Adrenal gland (tissue), 5 donors: ENCODE results near the gene PRTFDC1.

Experiments
- POLR2A ChIP-seq, 2 donors: fragments of 450-650 bp; IDR thresholded peaks; one replicate each; pipeline ENCODE4 v1.6.1; 2017; ENCODE audit warnings: antibody characterized with exemption in 2 of 2, mild to moderate bottlenecking in 2 of 2, moderate library complexity in 1 of 2
- TF ChIP-seq, protein P1 (sequence below), 6 experiments: fragments of 450-650 bp in 4 of 6; fragments of 200-600 bp in 2 of 6; sonication (generic) in 1 of 6; IDR thresholded peaks; 1 replicate in 5 of 6; 2 replicates in 1 of 6; pipeline versions ENCODE4 v1.5.1 to v1.8.0; 2016 to 2021; ENCODE audit warnings: antibody characterized with exemption in 6 of 6, mild to moderate bottlenecking in 2 of 6, moderate library complexity in 1 of 6
- donor health status: DM: no; HTN: no; CAD: no.

DNA sequence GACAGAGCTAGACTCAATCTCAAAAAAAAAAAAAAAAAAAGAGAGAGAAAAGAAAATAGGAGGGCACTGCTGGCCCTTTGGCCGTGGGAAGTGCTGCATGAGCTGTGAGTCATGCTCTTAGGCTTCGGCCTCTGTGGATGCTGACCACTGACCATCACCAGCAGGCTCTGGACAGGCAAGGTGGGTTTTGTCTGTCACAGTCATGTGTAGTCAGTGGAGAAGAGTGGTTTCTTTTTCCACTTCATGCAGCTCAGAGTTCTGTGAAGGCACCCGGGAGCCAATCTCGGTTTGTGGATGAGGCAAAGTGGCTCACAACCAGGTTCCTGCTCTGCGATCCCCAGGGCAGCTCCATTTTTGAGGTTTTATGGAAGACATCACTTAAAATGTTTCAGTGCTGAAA lies 58.1 kb downstream of the PRTFDC1 start:
- TF ChIP-seq POLR2A (IDR thresholded peaks at IDR 0.05): no peak
- TF ChIP-seq, protein P1, sequence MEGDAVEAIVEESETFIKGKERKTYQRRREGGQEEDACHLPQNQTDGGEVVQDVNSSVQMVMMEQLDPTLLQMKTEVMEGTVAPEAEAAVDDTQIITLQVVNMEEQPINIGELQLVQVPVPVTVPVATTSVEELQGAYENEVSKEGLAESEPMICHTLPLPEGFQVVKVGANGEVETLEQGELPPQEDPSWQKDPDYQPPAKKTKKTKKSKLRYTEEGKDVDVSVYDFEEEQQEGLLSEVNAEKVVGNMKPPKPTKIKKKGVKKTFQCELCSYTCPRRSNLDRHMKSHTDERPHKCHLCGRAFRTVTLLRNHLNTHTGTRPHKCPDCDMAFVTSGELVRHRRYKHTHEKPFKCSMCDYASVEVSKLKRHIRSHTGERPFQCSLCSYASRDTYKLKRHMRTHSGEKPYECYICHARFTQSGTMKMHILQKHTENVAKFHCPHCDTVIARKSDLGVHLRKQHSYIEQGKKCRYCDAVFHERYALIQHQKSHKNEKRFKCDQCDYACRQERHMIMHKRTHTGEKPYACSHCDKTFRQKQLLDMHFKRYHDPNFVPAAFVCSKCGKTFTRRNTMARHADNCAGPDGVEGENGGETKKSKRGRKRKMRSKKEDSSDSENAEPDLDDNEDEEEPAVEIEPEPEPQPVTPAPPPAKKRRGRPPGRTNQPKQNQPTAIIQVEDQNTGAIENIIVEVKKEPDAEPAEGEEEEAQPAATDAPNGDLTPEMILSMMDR (IDR thresholded peaks at IDR 0.05): no peak
